HG03571 (cell line): Measurements from ENCODE around the gene SORCS2.

Experiments
- ATAC-seq: cut with Tn5 transposase; IDR thresholded peaks from one replicate; pipeline ENCODE4 v1.9.1; 2021; ENCODE audit not compliant: unreplicated experiment

SORCS2 gene

GRCh38 chr4:7460566-7460965 is 268.2 kb downstream of the SORCS2 start:
- ATAC-seq = no peak

DNA sequence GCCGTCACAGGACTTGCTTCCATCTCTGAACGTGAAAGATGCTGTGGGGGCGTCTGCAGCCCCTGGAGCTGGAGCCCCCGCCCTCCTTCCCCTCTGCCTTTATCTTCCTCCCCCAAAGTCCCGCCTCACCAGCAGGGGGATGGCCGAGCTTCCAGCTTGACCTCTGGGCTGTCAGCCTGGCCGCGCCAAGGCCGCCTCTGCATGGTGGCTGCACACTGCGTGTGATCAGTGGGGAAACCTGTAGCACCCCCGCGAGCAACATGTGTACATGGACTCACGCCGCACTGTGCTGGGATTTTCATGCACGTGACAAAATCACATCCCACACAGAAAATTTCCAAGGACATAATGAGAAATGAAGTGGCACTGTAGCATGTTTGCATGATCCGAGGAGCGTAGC is 268.9 kb downstream of the SORCS2 start:
- no peak for ATAC-seq

GRCh38 chr4:7462509-7462971 is 270.2 kb downstream of the SORCS2 start:
- ATAC-seq = no peak

- ATAC-seq = no peak
These were observed 271.4 kb downstream of the SORCS2 start for GRCh38 chr4:7463566-7464258.

DNA sequence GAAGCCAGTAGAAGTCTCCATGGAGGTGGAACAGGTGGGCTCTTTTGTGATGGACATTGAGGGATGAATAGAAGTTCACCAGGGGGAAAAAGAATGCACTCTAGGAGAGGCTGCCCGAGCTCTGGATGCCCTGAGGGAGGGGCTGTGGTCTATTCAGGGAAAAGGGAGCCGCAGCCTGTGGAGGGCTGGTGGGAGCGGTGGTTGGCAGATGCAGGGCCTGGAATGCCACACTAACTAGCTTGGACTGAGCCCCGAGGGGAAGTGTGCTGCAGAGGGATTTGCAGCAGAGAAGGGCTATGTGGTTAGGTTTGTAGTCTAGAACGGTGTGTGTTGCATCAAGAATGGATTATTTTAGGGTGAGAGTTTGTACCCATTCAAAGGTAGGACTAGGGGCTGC is 271.9 kb downstream of the SORCS2 start:
- ATAC-seq = no peak

- ATAC-seq = no peak
These were observed 272.7 kb downstream of the SORCS2 start for GRCh38 chr4:7465017-7465416.

DNA sequence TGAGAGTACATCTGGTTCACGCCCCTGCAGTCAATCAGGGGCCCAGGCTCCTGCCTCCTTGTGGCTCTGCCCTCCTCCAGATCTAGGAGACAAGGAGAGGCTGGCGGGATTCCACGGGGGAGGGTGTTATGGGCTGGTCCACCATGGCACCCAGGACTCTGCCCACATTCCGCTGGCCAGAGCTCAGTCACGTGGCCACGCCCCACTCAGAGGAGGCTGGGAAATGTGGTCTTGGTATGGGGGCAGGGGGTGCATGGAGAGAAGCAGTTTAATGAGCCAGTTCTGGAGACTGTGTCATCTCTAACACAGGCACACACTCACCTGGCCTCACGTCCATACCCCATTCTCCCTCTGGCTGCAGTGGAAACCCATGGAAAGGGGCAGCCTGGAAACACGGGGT is 273.9 kb downstream of the SORCS2 start:
- no peak for ATAC-seq

DNA sequence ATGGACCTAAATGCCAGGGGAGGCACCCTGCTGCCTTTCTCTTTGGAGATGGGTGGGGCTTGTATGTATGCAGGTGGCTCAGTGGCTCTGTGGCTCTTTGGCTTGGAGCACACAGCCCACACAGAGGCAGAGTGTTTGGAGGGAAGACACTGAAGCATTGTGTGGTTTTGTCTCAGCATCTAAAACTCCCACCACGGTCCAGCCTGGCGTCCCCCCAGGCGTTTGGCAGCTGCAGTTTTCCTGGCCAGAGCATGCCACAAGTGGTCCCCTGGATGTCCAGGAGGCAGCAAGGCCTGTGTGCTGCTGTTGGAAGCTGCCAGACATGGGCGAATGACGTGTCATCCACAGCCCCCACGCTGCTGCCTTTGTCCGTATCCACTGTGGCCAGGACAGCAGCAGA is 274.6 kb downstream of the SORCS2 start:
- no peak for ATAC-seq

DNA sequence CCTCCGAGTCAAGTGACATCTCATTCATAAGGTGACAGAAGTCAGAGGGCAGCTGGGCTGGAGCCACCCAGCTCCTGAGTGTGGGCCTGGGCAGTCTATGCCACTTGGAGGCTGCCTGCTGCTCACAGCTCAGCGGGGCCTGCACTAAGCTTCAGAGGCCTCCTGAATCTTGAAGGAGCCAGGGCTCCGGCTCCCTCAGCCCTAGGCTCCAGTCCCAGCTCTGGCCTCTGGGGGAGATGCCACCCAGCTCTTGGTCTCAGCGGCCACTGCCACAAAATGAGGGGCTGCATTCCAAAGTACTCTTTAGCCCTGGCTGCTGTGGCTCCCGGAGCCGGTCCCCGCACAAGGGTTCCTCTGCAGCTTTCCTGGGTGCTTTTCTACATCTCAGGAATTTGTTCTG is 275.1 kb downstream of the SORCS2 start:
- ATAC-seq = no peak

- ATAC-seq = no peak
These were observed 276.7 kb downstream of the SORCS2 start for GRCh38 chr4:7469023-7469422.

- ATAC-seq = no peak
These were observed 277.8 kb downstream of the SORCS2 start for GRCh38 chr4:7470111-7470510.

DNA sequence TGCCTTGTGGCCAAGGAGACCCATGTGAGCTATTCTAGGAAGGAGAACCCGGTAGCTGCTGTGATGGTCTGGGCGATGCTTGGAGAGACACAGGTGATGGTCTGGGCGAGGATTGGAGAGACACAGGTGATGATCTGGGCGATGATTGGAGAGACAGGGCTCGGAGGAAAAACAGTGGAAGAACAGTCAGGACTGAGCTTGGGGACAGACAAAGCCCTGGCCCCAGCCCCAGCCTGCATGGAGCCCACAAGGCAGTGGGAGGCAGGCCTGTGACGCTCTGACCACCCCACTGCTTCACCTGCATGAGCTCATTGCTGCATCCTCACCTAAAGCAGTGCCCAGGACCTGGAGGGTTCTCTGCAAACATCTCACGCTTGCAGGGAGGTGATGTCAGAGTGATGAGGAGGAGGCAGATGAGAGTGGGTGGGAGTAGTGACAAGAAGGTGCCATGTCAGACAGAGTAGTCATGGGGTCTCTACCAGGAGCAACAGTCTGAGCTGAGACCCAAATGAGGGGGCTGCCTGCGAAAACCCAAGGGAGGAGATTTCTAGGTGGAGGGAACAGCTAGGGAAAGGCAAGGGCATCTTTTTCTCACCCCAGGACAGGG is 278.3 kb downstream of the SORCS2 start:
- no peak for ATAC-seq

DNA sequence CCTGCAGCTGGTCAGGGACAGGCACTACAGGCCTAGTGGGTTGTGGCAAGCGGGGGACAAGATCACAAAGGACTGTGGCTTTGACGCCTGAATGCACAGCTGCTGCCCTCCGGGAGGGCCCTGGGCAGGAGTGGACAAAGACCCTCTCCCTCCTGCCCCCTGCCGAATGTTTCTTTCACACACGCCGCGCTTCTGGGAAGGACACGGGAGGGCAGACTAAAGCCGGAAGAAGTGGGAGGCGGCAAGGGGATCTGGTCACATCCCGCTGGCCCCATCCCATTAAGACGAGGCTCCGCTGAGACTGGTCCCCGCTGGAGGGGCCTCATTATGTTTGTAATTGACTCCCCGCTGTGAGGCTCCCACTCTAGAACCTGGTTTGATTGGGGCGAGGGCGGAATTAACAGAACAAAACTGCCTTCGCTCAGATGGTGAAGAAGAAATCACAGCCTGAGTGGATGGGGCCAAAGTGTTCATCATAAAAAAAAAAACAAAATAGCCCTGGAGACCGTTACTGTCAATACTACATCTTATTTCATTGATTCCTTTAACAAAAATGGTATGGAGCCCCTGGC is 280.2 kb downstream of the SORCS2 start:
- ATAC-seq = no peak

DNA sequence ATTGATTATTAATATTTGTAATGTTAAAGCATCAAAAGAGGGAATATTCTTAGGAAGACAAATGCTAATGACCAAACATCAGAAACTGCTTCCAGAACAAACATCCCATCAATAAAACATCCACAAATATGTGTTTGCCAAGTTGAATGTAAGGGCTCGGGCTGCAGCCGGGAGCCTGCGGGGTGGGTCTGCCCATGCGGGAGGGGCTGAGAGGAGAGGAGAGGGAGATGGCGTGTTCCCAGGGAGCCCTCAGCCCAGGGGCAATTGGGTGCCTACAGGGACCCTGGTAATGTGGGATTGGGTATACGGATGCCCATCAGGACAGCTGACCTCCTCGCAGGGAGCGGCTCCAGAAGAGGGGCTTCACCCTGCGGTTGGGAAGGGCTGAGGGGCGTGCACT is 280.7 kb downstream of the SORCS2 start:
- no peak for ATAC-seq

DNA sequence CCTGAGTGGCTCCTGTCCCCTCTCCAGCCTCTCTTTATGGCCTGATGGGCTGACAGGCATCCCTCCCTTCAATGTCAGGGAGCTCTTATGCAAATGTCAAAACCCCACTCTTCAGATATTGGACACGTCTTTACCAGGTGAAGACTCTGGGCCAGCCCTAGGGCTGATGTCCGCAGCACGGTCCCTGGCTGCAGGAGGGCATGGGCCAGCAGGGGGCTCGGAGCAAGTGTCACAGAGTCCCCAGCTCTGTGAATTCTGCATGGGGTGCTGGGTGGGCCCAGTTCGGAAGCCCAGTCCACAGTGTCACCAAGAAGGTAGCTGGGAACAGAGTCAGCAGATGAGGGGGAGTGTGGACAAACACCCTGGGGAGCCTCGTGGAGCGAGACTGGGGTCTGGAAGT is 282.0 kb downstream of the SORCS2 start:
- ATAC-seq = no peak

- no peak for ATAC-seq
These were observed 282.9 kb downstream of the SORCS2 start for GRCh38 chr4:7475207-7475606.

- ATAC-seq = no peak
These were observed 284.5 kb downstream of the SORCS2 start for GRCh38 chr4:7476820-7477219.

DNA sequence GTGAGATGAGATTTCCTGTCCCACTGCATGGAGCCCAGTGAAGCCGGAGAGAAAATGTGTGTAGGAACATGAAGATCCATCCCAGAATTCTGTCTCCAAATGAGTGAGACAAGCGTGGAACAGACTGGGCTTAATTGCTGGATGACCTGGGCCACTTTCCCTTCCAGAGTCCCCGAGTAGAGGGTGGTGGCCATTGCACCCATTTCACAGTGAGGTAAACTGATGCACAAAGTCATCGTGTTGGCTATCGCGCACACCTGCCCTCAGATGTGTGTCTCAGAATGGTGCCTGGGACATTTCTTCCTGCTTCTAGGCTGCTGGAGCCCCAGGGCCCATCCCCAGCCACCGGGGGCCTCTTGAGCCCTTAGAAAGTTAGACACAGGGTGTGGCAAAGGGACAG is 285.4 kb downstream of the SORCS2 start:
- ATAC-seq = no peak

- no peak for ATAC-seq
These were observed 286.3 kb downstream of the SORCS2 start for GRCh38 chr4:7478665-7479064.

DNA sequence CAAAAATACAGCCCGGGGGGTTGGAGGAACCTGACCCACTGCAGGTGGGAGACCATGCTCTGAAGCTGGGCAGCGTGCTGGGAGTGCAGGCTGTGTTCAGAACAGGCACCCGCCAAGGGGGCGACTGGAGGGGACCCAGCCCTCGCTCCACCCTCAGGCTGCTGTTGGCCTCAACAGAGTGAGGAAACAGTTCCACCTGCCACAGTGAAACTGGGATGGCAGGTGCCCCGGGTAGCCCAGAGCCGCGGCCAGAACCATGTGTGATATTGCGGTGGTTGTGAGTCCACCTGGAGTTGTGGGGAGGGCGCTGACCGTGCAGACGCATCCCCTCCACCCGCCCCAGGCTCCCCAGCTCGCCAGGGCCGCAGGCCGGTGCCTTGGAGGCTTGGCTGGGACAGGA is 288.1 kb downstream of the SORCS2 start:
- no peak for ATAC-seq

GRCh38 chr4:7481227-7481626 is 288.9 kb downstream of the SORCS2 start:
- ATAC-seq = no peak

GRCh38 chr4:7485096-7485495 is 292.8 kb downstream of the SORCS2 start:
- ATAC-seq = no peak

GRCh38 chr4:7486101-7486500 is 293.8 kb downstream of the SORCS2 start:
- ATAC-seq = no peak
